Raji (cell line): Measurements from ENCODE around the gene ETFB.

Experiments used
- POLR2A ChIP-seq: IDR thresholded peaks from 2 replicates; pipeline ENCODE4 v1.6.1; 2011; ENCODE audit warnings: low read depth, low read length, control low read depth; ENCODE audit not compliant: insufficient read depth

The ETFB gene

GRCh38 chr19:51382004-51382403, 15.8 kb upstream of the ETFB start:
- no peak for TF ChIP-seq POLR2A

GRCh38 chr19:51380379-51380778, 14.2 kb upstream of the ETFB start:
- no peak for TF ChIP-seq POLR2A

GRCh38 chr19:51377422-51377821, 11.2 kb upstream of the ETFB start:
- no peak for TF ChIP-seq POLR2A

DNA sequence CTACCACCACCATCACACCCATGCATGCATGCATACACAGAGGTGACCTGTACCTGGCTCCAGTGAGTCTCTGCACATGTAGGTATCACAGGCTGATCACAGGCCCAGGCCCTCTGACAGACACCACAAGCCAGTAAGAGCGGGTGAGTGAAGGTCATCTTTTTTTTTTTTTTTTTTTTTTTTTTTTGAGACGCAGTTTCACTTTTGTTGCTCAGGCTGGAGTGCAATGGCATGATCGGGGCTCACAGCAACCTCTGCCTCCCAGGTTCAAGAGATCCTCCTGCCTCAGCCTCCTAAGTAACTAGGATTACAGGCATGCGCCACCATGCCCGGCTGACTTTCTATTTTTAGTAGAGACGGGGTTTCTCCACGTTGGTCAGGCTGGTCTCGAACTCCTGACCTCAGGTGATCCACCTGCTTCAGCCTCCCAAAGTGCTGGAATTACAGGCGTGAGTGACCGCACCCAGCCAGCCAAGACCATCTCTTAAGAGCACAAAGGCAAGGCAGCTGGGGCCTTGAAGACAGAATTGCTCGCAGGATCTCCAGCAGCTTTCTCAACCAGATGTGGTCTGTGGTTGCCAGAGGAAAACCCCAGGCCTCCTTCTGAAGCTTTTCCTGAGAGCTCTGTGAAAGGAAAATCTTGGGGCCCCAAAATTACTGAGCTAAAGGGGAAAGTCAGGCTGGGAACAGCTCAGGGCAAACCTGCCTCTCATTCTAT, 9.5 kb upstream of the ETFB start:
- no peak for TF ChIP-seq POLR2A

DNA sequence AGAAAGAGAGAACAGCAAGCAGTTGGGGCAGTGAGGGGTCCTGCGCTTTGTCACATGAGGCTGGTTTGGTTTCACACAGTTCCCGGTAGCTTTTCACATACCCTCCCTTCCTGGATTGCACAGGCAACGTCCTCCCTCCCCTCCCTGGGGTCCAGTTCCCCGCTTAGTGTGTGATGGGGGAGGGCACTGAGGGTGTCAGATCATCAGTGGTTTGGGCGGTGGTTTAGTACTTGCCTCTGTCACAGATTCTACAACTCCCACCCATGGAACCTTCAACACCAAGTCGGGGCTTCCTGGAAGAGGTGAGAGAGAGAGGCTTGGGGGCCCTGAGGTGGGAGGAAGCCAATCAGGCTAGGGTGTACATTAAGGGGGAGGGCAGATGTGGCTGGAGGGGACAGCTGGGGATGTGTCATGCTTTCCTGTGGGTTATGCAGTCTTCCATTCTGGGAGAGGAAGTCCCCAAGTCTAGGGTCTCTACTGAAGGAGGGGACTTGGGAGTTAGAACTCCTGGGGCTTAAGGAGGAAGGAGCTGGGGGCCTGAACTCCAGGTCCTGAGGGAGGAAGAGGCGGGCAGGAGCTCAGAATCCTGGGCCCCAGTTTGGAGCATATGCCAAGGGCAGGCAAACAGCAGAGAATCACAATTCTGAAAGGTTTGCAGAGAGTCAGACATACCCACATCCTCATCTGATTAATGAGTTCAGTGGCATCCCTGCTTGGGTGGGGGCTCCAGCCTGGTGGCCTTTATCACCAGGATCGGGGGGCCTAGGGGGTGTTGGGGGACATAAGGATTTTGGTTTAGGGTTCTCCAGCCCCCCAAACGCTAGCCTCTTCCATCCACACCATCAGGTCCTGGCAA, 6.7 kb upstream of the ETFB start, which contains the start of gene NKG7:
TSS of gene NKG7 (minus strand) at position 6 of the 856 bp plus-strand sequence. CDS start 119 bp downstream, outside the sequence.
- TF ChIP-seq POLR2A, result peak; percentile 46; the same call in 1 of the 2 replicates

GRCh38 chr19:51372021-51372648, 5.9 kb upstream of the ETFB start:
- peak; percentile 22 for TF ChIP-seq POLR2A

DNA sequence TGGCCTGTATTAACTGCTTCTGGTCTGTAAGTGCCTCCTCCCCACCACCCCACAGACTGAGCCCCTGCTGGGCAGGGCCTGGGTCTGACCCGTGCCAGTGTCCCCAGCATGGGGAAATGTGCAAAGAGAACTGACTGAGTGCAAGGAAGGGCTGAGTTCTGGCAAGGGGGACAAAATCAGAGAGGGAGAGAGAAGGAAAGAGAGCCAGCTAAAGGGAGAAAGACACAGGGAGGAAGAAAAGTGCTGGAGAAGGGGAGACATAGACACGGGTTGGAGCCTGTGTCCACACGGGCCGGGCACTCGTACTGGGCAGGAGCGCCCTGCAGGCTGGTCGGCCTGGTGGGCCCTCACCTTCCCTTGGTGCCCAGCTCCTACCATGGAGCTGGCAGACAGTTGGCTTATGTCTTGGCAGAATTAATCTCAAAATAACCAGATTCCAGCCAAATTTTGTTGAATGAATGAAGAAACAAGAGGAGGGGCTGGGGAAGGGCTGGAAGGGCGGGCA, 5.0 kb upstream of the ETFB start:
- TF ChIP-seq POLR2A, result no peak

DNA sequence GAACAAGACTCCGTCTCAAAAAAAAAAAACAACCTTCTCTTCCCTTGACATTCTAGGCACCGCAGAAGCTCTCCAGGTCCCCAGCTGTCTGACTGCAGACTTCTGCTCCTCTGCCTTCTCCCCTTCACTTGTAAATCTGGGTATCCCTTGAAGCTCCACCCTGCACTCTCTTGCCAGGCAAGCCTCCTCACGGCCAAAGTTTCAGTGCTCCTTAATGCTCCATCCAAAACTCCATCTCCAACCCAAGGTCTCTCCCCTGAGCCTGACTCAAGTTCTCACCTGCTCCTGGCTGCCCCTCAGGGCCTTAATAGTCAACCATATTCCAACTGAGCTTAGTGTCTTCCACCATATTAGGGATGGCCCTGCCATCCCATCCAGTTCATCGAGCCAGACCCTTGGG, 4.0 kb upstream of the ETFB start:
- peak; percentile 43 for TF ChIP-seq POLR2A

DNA sequence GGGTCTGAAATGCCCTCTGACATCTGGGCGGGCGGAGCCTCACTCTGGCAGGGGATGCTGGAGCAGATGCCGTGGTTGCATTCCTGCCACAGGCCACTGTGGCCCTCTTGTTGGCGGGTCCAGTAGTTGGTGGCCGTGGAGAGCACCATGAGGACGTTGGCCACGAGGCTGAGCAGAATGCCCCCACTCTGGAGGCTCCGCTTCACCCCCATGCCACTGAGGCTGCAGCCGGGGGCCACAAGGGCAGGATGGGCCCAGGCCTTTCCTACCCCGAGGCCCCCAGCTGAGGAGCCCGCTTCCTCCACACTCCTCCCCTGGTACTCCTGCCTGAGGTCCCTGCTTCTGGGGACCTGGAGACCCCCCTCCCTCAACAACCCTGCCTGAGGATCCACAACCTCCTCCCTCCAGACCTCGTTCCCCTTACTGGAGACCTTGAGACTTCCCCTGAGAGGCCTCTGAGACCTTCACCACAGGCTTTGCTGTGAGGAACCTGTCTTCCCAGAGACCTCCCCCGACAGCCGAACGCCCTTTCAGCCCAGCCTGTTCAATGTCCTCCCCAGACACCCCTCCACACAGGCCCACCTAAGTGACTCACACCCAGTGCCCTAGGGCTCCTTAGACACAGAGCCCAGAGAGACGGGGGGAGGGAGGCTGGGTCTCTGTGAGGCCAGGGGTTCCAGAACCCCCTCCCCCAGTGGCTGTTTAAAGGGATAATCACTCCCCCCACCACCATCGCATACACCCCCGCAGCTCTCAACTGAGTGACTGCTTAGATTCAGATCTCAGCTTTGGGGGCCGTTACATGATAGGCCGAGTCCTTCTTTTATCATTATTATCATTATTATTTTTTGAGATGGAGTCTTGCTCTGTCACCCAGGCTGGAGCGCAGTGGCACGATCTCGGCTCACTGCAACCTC, 2.4 kb upstream of the ETFB start, which contains the start of gene CLDND2:
TSS of gene CLDND2 (minus strand) at position 638 of the 917 bp plus-strand sequence. CDS start at position 212, 426 bp downstream.
- no peak; the same call in 1 of the 2 replicates for TF ChIP-seq POLR2A

DNA sequence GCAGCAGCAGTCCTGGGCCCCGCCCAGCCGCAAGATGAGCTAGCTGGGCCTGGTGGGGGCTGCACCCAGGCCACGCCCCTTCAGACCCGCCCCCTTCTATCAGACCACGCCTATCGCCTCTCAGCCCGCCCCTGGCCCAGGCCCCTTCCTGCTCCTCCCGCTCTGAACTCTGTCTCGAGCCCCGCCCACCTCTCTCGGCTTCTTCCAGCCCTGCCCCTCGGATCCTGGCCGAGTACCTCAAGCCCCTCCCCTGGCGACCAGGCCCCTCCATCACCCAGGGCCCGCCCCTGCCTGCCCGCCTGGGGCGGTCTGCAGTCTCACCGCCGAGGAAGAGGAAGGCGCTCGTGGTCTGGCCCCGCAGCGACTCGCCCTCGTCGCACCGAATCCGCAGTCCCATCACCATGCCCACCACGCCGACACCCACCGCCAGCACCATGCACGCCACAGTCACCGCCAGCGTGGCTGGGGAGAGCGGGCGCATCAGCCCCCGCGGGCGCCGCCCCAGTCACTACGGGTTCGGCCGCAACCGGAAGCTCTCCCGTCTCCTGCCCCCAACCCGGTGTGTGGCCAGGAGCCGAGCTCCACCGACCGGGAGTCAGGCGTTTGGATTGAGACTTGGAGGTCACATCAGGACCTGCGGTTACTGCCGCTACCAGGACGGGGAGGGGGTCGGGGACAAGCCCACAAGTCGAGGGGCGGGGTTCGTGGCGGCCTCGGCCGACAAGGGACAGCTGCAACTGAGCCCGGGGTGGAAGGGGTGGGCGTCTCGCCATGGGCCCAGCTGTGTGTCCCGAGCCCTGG, 1.6 kb upstream of the ETFB start:
- peak; percentile 94 for TF ChIP-seq POLR2A

- TF ChIP-seq POLR2A, result peak; percentile 86; the same call in 1 of the 2 replicates
These were observed 1.0 kb upstream of the ETFB start for GRCh38 chr19:51367255-51367564.

- peak; percentile 99 for TF ChIP-seq POLR2A
These were observed 434 bp upstream of the ETFB start for GRCh38 chr19:51366389-51367254.
